NT2/D1 (cell line): ENCODE data around the gene ABCB8.
"Not testable (repeated sequence)": the region's sequence is repeated elsewhere in the genome, so short reads cannot be mapped to it uniquely, and the experiment has no call there.

Experiments
- DNase-seq: peaks from one replicate; pipeline ENCODE4 v3.0.0-alpha.2; 2011; ENCODE audit warnings: low read depth, low spot score
- H3K27me3 ChIP-seq: 2 replicates; pipeline ENCODE4 v1.6.0; 2011; ENCODE audit warnings: mild to moderate bottlenecking; ENCODE audit not compliant: insufficient read length, insufficient read depth
- H3K36me3 ChIP-seq: 2 replicates; pipeline ENCODE4 v1.6.1; 2011; ENCODE audit warnings: mild to moderate bottlenecking, low read length, mixed read lengths; ENCODE audit not compliant: insufficient read depth, insufficient read length
- H3K4me1 ChIP-seq: 2 replicates; pipeline ENCODE4 v1.5.1; 2011; ENCODE audit not compliant: insufficient read depth, insufficient read length
- H3K4me3 ChIP-seq: 2 replicates; pipeline ENCODE4 v1.5.1; 2011; ENCODE audit warnings: low read depth; ENCODE audit not compliant: insufficient read length
- H3K9ac ChIP-seq: 2 replicates; pipeline ENCODE4 v1.6.0; 2011; ENCODE audit warnings: low read depth; ENCODE audit not compliant: insufficient read length
- H3K9me3 ChIP-seq: 2 replicates; pipeline ENCODE4 v1.5.1; 2011; ENCODE audit warnings: mild to moderate bottlenecking, low read length; ENCODE audit not compliant: insufficient read depth
- SUZ12 ChIP-seq: IDR thresholded peaks from 2 replicates; pipeline ENCODE4 v1.6.1; 2011; ENCODE audit not compliant: insufficient read length, insufficient read depth; ENCODE audit errors: extremely low read depth
- YY1 ChIP-seq: IDR thresholded peaks from 2 replicates; pipeline ENCODE4 v1.6.1; 2011; ENCODE audit not compliant: insufficient read length, insufficient read depth
- ZNF274 ChIP-seq: IDR thresholded peaks from 2 replicates; pipeline ENCODE4 v1.6.1; 2011; ENCODE audit warnings: mild to moderate bottlenecking, low read depth, low read length

ABCB8 gene

DNA sequence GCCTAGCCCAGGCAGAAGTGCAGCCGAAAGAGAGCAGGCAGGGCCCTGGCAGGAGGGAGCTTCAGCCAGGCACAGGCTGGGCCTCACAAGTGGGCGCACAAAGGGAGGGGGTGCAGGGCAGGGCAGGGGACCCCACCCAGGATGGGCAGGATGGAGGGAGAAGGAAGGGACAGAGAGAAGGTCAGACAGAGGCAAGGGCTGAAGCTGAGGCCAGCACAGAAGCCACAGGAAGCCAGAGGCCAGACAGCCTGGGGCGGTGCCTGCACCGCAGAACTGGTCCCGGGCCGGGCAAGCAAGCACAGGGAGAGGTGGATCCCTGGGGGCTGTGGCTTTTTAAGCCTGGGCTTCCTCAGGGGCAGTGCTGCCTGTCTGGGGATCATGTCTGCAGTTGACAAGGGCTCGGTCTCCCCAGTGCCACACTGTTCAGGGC is 20.8 kb upstream of the ABCB8 start:
- Histone ChIP-seq H3K27me3 (no peaks in the 10 kb centered on the region), H3K36me3 (no peaks in the 10 kb centered on the region), H3K9me3 (no peaks in the 10 kb centered on the region), H3K4me1 (peaks cover 19% of the 10 kb centered on the region), H3K4me3 (no peak overlapping the region), H3K9ac (peak overlapping the region; percentile 50)
- TF ChIP-seq YY1, result no peak
- no peak for TF ChIP-seq SUZ12
- TF ChIP-seq ZNF274, result no peak
- DNase-seq, result no peak

DNA sequence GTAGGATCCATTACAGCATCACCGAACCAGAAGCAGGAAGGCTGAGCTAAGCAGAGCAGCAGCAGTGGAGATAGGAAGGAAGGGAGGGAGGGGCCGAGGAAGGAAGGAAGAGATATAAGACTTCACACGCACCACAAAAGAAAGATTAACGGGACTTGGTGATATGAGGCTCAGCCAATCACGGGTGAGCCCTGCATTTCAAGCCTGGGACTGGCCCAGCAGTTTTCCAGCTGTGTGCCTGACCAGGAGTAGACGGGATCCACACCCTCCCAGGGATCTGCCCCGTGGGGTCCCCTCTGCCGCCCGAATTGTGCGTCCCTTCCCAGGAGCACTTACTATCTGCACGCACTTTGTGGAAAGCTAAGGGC is 20.1 kb upstream of the ABCB8 start:
- Histone ChIP-seq H3K36me3 (no peaks in the 10 kb centered on the region), H3K9ac (no peak overlapping the region), H3K4me3 (no peak overlapping the region), H3K27me3 (no peaks in the 10 kb centered on the region), H3K4me1 (peaks cover 22% of the 10 kb centered on the region), H3K9me3 (no peaks in the 10 kb centered on the region)
- DNase-seq, result no peak
- TF ChIP-seq ZNF274 (no peak), SUZ12 (no peak), YY1 (no peak)

GRCh38 chr7:151008511-151009323 is 19.5 kb upstream of the ABCB8 start:
- Histone ChIP-seq H3K9ac (no peak overlapping the region), H3K36me3 (no peaks in the 10 kb centered on the region), H3K4me3 (no peak overlapping the region), H3K9me3 (no peaks in the 10 kb centered on the region), H3K4me1 (peaks cover 24% of the 10 kb centered on the region), H3K27me3 (no peaks in the 10 kb centered on the region)
- TF ChIP-seq ZNF274, result no peak
- no peak for TF ChIP-seq SUZ12
- TF ChIP-seq YY1, result no peak
- no peak for DNase-seq

DNA sequence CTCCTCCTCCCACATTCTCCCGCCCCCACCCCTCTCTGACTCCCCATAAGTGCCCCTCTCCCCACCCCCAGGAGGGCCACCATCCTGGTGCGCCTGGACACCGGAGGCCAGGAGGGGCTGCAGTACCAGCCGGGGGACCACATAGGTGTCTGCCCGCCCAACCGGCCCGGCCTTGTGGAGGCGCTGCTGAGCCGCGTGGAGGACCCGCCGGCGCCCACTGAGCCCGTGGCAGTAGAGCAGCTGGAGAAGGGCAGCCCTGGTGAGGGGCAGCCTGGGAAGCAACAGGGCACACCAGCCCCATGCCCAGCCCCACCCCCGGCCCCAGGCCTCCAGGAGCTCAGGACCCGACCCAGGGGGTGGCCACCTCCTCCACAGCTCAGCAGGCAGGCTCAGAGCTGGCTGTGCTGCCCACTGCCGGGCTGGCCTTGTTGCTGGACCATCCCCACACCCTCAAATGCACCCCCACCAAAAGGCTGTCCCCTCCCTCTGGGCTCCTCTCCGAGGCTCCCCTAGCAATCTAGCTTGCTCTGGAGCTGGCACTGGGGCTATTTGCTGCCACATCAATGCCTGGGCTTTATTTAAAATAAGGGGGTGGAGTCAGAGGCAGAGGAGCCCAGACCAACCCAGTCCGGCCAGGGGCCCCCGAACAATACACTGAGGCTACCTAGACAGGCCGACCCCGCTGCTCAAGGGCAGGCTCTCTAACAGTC is 18.8 kb upstream of the ABCB8 start:
- DNase-seq, result no peak
- Histone ChIP-seq H3K4me3 (peak overlapping the region; percentile 73), H3K4me1 (peaks cover 27% of the 10 kb centered on the region)

GRCh38 chr7:151010037-151010306 is 18.3 kb upstream of the ABCB8 start:
- TF ChIP-seq YY1 (no peak), ZNF274 (no peak), SUZ12 (no peak)
- DNase-seq, result no peak
- peaks cover 27% of the 10 kb centered on the region for H3K4me1 ChIP-seq
- H3K27me3 ChIP-seq, result no peaks in the 10 kb centered on the region
- no peaks in the 10 kb centered on the region for H3K9me3 ChIP-seq
- H3K4me3 ChIP-seq, result peak overlapping the region; percentile 73
- H3K9ac ChIP-seq, result peak overlapping the region; percentile 93
- peaks cover 7% of the 10 kb centered on the region for H3K36me3 ChIP-seq

More for the DNA sequence above, 18.8 kb upstream of the ABCB8 start:
- H3K27me3 ChIP-seq, result no peaks in the 10 kb centered on the region
- TF ChIP-seq ZNF274 (no peak), YY1 (no peak), SUZ12 (no peak)
- H3K9me3 ChIP-seq, result no peaks in the 10 kb centered on the region
- H3K36me3 ChIP-seq, result peaks cover 5% of the 10 kb centered on the region
- peak overlapping the region; percentile 93 for H3K9ac ChIP-seq

- H3K36me3 ChIP-seq, result peaks cover 12% of the 10 kb centered on the region
- no peaks in the 10 kb centered on the region for H3K9me3 ChIP-seq
- DNase-seq, result no peak
- no peaks in the 10 kb centered on the region for H3K27me3 ChIP-seq
- H3K9ac ChIP-seq, result peak overlapping the region; percentile 93
- TF ChIP-seq ZNF274, result no peak
- TF ChIP-seq YY1, result no peak
- no peak for TF ChIP-seq SUZ12
- peak overlapping the region; percentile 73 for H3K4me3 ChIP-seq
- H3K4me1 ChIP-seq, result peaks cover 27% of the 10 kb centered on the region
Measured at GRCh38 chr7:151010307-151011096, 17.7 kb upstream of the ABCB8 start.

GRCh38 chr7:151011097-151011409 is 17.2 kb upstream of the ABCB8 start:
- H3K4me1 ChIP-seq, result peaks cover 27% of the 10 kb centered on the region
- peak overlapping the region; percentile 73 for H3K4me3 ChIP-seq
- no peak for TF ChIP-seq YY1
- H3K36me3 ChIP-seq, result peaks cover 12% of the 10 kb centered on the region
- H3K9ac ChIP-seq, result peak overlapping the region; percentile 93
- no peak for DNase-seq
- H3K27me3 ChIP-seq, result no peaks in the 10 kb centered on the region
- no peaks in the 10 kb centered on the region for H3K9me3 ChIP-seq

GRCh38 chr7:151011616-151012015 is 16.6 kb upstream of the ABCB8 start:
- not testable (repeated sequence) for H3K4me3 ChIP-seq, H3K9ac ChIP-seq, H3K27me3 ChIP-seq, DNase-seq, H3K9me3 ChIP-seq
- Histone ChIP-seq H3K4me1 (peaks cover 27% of the 10 kb centered on the region), H3K36me3 (peaks cover 12% of the 10 kb centered on the region)
